Stimulated activated CD4-positive, alpha-beta T cell treated with anti-CD3 and anti-CD28 coated beads, Interleukin-2, amount 100 ng/mL, for 4 hours (primary cell): ENCODE data around the gene ELAC1.
"Not testable (repeated sequence)": the region's sequence is repeated elsewhere in the genome, so short reads cannot be mapped to it uniquely, and the experiment has no call there.

Source experiments
- DNase-seq: peaks from one replicate; pipeline ENCODE4 v3.0.0-alpha.2; 2020; ENCODE audit warnings: low read depth

Gene ELAC1

GRCh38 chr18:50973367-50974126, 5.7 kb downstream of the ELAC1 start:
- DNase-seq = no peak

GRCh38 chr18:50977037-50977760, 9.4 kb downstream of the ELAC1 start:
- DNase-seq = no peak

GRCh38 chr18:50981381-50981780, 13.5 kb downstream of the ELAC1 start:
- no peak for DNase-seq

- DNase-seq = no peak
Measured at GRCh38 chr18:50982086-50982801, 14.4 kb downstream of the ELAC1 start.

- DNase-seq = no peak
Measured at GRCh38 chr18:50982802-50983179, 15.0 kb downstream of the ELAC1 start.

- DNase-seq = no peak
Measured at GRCh38 chr18:50986360-50987087, 18.7 kb downstream of the ELAC1 start.

- no peak for DNase-seq
Measured at GRCh38 chr18:50987261-50987660, 19.4 kb downstream of the ELAC1 start.

- DNase-seq = no peak
Measured at GRCh38 chr18:50989711-50990110, 21.9 kb downstream of the ELAC1 start.

GRCh38 chr18:50992351-50992762, 24.5 kb downstream of the ELAC1 start:
- no peak for DNase-seq

- DNase-seq = no peak
Measured at GRCh38 chr18:50994031-50994430, 26.2 kb downstream of the ELAC1 start.

GRCh38 chr18:51003174-51003573, 35.3 kb downstream of the ELAC1 start:
- DNase-seq = not testable (repeated sequence)

- no peak for DNase-seq
Measured at GRCh38 chr18:51006061-51006818, 38.4 kb downstream of the ELAC1 start.

- no peak for DNase-seq
Measured at GRCh38 chr18:51006948-51007789, 39.3 kb downstream of the ELAC1 start.

- DNase-seq = no peak
Measured at GRCh38 chr18:51007790-51008139, 39.9 kb downstream of the ELAC1 start.

- no peak for DNase-seq
Measured at GRCh38 chr18:51009072-51009471, 41.2 kb downstream of the ELAC1 start.

GRCh38 chr18:51010218-51010617, 42.4 kb downstream of the ELAC1 start:
- DNase-seq = no peak

GRCh38 chr18:51011709-51012108, 43.9 kb downstream of the ELAC1 start:
- no peak for DNase-seq

- DNase-seq = no peak
Measured at GRCh38 chr18:51012441-51012840, 44.6 kb downstream of the ELAC1 start.

GRCh38 chr18:51013259-51013658, 45.4 kb downstream of the ELAC1 start:
- DNase-seq = no peak

- no peak for DNase-seq
Measured at GRCh38 chr18:51017140-51017879, 49.5 kb downstream of the ELAC1 start.
